Hepatocyte (in vitro differentiated cells): ENCODE data around the gene KCNMA1.

ENCODE experiments used
- CTCF ChIP-seq: fragments of 200-600 bp; sonication (generic); IDR thresholded peaks from 2 replicates; pipeline ENCODE4 v1.5.1; 2016; ENCODE audit warnings: antibody characterized with exemption, mild to moderate bottlenecking; ENCODE audit not compliant: poor library complexity
- EZH2 ChIP-seq: fragments of 200-600 bp; sonication (generic); IDR thresholded peaks from 2 replicates; pipeline ENCODE4 v1.6.1; 2016; ENCODE audit warnings: antibody characterized with exemption, mild to moderate bottlenecking, borderline replicate concordance

GRCh38 chr10:77666821-77667220 lies 29.2 kb upstream of the KCNMA1 start:
- TF ChIP-seq CTCF (no peak), EZH2 (no peak)
